DOHH2 (cell line): Measurements from ENCODE around the gene HOXB6.

Experiments used
- CTCF ChIP-seq: fragments of 200-600 bp; sonication (generic); IDR thresholded peaks from one replicate; pipeline ENCODE4 v1.5.1; 2014; ENCODE audit warnings: antibody characterized with exemption, mild to moderate bottlenecking, low read depth, low read length; ENCODE audit not compliant: poor library complexity, severe bottlenecking
- EZH2phosphoT487 ChIP-seq: fragments of 200-600 bp; sonication (generic); IDR thresholded peaks from 2 replicates; pipeline ENCODE4 v1.6.1; 2017; ENCODE audit warnings: borderline replicate concordance, mild to moderate bottlenecking, antibody characterized with exemption, low read length, moderate library complexity, mixed read lengths

GRCh38 chr17:48620461-48621139, 15.8 kb upstream of the HOXB6 start:
- TF ChIP-seq CTCF (no peak), EZH2phosphoT487 (no peak)
